ENCODE measurements around the gene MBD3L3.

- TF ChIP-seq CTCF (IDR thresholded peaks at IDR 0.05; ENCODE audit: low read length) (no peak), EZH2 (optimal IDR thresholded peaks at IDR 0.05; ENCODE audit: low read depth, low read length) (no peak), EZH2phosphoT487 (IDR thresholded peaks at IDR 0.05; ENCODE audit: low read length) (no peak)
Observed at GRCh38 chr19:7067716-7068115, 9.2 kb upstream of the MBD3L3 start.
